T-helper 1 cell treated with Interleukin-12 subunit alpha and Interleukin-12 subunit beta and Interleukin-4 antibody, amounts not matched to agents 30 ng/mL and 1 ng/mL, for 36 hours (primary cell): ENCODE results near the gene CCDC92. TPM values are rescaled to one million over a fixed set of nuclear protein-coding genes. Genes with fewer than 3 reads are reported as not detected.
"Not testable (repeated sequence)": the region's sequence is repeated elsewhere in the genome, so short reads cannot be mapped to it uniquely, and the experiment has no call there.

ENCODE experiments used
- intact Hi-C: fragments of 100-400 bp; cut with micrococcal nuclease; formaldehyde crosslinking; loops from one replicate; pipeline ENCODE4 v1.15.1; 2024
- total RNA-seq: library from RNA; stranded (reverse); gene quantifications from 2 replicates; pipeline ENCODE4 v1.2.3, GENCODE V29; 2022

The CCDC92 gene
- total RNA-seq, 1 donor from 2014 or later, result 22.3 TPM

GRCh38 chr12:123950476-123951349 is 21.9 kb downstream of the CCDC92 start:
- intact Hi-C loops, result no loop called here

GRCh38 chr12:123949770-123950165 is 22.9 kb downstream of the CCDC92 start:
- intact Hi-C loops, result no loop called here

DNA sequence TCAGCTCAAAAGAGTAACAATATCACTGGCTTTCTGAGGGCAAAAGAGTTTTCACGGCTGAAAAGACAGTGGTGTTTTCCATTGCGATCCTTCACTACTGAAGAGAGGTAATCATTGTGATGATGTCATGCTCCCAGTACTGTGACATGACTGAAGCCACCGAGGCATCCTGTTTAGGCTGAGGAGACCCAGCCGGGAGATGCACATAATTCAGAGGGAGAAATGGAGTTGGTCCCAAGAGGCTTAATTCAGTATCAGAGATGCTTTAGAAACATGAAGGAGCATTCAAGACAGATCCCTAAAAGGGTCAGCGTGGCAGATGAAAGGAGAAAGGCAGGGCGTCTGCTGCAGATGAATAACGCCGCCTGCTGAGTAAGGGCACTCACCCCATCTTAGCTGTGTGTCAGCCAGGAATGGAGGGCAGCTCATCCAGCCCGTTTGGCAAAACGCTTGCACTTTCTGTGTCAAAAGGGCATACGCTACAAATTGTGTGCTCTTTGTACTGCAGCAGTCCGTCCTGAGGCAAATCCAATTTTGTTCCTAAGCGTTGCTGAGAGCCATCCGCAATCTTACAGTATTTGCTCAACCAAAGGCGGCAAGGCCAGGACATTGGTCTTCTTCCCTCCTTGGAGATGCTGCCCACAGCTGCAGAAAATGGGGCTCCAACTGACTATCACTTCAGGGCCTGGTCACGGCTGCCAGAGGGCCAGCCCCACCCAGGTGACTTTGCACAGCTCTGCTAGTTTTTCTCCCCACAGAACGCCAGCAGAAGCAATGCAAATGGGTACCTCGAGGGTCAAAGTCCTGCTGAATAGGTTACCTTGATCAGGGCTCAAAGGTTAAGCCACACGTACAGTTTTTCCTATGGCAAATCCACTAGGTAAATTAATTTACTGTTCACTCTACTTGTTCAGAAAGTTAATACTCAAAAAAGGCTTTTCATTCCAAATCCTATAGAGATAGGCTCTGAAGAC is 23.5 kb downstream of the CCDC92 start:
- intact Hi-C loops, result no loop called here

- intact Hi-C loops, result no loop called here
These were observed 24.2 kb downstream of the CCDC92 start for GRCh38 chr12:123948401-123948795.

DNA sequence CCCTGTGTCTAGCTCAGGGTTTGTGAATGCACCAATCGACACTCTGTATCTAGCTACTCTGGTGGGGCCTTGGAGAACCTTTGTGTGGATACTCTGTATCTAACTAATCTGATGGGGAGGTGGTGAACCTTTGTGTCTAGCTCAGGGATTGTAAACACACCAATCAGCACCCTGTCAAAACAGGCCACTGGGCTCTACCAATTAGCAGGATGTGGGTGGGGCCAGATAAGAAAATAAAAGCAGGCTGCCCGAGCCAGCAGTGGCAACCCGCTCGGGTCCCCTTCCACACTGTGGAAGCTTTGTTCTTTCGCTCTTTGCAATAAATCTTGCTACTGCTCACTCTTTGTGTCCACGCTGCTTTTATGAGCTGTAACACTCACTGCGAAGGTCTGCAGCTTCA is 25.1 kb downstream of the CCDC92 start:
- intact Hi-C loops, result not testable (repeated sequence)

- intact Hi-C loops, result not testable (repeated sequence)
These were observed 25.8 kb downstream of the CCDC92 start for GRCh38 chr12:123946516-123947505.

DNA sequence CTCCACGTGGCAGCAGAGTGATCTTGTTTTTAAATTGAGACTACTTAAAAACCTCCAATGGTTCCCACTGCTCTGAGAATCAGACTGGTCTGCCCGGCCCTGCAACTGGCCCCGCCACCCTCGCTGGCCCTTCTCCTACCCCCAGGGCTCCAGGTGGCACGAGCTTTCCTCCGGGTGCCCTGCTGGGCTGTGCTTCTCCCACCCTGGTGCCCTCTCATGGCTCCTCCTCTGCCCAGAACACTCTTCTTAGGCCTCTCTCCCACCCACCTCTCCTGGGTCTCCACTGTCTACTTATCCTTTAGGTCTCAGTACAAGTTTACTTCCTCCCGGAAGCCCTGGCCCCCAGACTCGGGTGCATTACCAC is 26.5 kb downstream of the CCDC92 start:
- intact Hi-C loops, result no loop called here

DNA sequence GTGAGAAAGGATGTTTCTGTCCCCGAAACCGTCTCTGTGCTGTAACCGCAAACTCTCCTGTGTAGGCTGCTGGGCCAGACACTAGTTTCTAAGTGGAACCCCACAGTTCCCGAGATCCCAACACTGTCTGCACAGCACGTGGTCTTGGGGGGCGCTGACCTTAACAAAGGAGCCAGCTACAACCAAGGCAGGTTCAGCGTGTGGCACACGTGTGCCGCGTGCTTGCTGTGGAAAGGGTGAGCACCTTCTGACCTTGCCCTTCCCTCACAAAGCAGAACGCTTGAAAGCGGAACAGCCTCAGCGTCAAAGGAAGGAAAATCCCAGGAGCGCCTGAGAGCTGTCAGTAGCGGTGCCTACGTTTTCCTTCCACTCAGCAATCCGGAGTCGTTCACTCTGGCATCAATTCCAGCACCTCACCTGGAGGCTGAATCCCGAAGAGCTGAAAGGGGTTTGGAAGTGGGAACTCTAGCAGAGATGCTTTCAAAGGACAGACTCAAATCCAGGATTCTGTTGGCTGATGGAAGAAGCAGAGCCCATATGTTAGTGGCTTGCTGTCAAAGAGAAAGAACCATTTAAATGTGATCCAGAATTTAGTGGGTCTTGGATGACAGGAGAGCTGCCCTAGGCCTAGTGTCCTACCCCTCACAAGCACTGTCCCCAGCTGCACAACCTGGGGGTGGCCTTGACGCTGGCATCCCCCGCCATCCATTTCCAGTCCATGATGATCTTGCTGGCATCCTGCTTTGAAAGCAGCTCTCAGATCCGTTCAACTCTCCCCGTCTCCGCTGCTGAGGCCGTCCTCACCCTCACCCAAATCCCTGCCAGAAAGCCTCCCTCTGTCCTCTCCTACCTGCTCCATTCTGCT is 27.1 kb downstream of the CCDC92 start:
- intact Hi-C loops, result no loop called here

- intact Hi-C loops, result no loop called here
These were observed 27.9 kb downstream of the CCDC92 start for GRCh38 chr12:123944696-123945095.

DNA sequence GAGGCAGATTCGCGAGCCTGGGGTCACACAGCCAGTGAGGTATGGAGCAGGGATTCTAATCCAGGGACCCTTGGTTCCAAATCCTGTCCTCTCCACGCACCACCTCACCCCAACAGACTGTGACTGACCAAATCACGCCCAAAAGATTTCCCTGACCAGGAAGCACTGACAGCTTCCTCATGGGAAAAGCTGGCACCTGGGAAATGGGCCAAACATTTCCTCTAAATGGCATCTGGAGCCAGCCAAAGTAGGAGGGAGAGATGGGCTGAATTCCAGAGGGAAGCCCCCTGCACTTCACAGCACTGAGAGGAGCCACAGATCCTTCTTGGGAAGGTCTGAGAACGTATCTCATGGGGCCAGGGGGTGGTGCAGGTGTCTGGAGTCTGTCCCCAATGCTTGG is 28.8 kb downstream of the CCDC92 start:
- intact Hi-C loops, result no loop called here

DNA sequence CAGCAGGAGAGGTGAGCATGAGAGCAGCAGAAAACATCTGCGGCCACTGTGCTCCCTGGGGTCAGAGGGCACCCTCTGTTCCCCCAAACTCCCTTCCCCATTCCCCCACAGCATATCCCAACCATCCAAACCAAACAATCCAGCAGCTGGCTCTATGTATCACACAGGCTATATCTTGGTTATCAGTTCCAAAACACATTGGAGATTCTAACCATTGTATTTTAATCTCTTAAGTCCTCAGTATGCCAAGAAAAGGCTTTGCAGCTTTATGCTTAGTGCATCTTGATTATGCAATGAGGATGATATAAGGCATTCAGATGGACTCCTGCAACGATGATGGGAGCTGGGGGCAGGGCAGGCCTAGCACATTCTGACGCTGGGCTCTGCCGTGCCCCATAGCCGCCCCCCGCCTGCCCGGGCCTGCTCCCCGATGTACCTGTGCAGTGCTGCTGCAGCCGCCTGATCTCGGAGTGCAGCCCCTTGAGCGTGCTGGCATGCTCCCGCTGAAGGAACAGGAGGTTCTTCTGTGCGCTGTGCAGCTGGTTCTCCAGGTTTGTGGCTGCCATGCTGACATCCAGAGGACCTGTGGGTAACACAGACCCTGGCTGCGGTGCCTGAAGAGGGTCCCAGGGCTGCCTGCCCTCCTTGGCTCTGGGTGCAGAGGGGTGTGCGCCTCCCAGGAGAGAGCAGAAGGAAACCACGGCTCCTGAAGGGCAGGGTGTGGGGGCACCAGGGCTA is 29.6 kb downstream of the CCDC92 start:
- intact Hi-C loops, result no loop called here

- intact Hi-C loops, result no loop called here
These were observed 30.4 kb downstream of the CCDC92 start for GRCh38 chr12:123942238-123942653.

GRCh38 chr12:123941624-123942237 is 30.9 kb downstream of the CCDC92 start:
- intact Hi-C loops, result no loop called here

DNA sequence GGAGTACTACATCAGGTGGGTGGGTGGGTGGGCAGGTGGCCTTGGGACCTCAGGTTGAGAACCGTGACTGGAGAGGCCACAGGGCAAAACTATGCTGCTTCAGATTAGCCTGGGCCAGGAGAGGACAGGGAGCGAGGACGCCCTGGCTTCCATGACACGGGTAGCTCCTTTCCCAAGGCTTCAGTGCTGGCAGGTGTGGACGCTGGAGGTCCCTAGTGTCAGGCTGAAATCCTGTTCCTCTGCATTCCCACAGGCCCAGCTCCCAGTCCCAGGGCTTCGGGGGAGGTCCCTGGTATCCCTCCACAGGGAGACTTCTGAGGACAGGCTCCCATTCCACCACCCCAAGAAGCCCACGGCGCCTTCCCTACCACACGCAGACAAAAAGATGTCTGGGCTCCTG is 31.6 kb downstream of the CCDC92 start:
- intact Hi-C loops, result no loop called here

- intact Hi-C loops, result no loop called here
These were observed 32.0 kb downstream of the CCDC92 start for GRCh38 chr12:123940627-123940966.

- intact Hi-C loops, result no loop called here
These were observed 32.7 kb downstream of the CCDC92 start for GRCh38 chr12:123939716-123940626.

DNA sequence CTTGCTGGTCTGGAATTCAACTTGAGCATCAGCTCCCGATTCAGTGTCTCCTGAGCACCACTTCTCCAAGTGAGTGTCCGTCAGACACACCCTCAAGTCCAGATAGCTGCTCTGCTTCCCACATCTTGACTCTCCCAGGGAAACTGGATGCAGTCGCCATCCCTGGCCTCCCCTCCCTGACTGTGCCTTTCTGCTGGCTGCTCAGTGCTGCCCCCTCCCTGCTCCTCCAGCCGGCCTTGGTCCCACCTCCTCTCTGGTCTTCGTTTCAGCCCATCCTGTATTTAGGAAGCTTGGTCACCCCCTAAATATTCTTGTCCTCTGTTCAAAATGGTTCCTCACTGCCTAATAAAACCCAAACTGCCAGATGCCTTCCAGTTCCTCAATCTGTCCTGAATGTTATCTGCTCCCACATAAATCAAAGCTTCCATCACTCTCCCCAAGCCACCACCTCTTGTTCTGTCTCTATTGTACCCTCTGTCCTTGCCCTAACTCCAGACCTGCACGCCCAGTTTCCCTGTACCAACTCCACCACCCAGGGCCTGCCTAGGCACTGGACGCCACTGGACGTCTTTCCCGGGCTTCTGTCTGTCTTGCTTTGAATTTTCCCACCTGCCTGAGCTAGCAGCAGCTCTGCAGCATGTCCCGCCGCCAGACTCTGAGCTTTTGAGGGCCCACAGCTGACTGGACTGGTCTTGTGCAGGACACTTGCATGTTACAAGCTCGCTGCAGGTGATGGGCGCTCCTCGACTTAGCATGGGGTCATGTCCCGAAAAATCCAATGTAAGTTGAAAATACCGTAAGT is 33.8 kb downstream of the CCDC92 start:
- intact Hi-C loops, result loop anchor here (1.0 kb wide), 2 partner anchors 32 to 34 kb away; no protein-coding TSS in a partner anchor
